Adrenal gland (tissue), 12 donors: ENCODE measurements around the gene CNTN4. TPM values are rescaled to one million over a fixed set of nuclear protein-coding genes. Genes with fewer than 3 reads are reported as not detected.

ENCODE experiments used
- DNase-seq, 7 donors: peaks; one replicate each; pipeline ENCODE4 v3.0.0-alpha.2; 2019 to 2020
- H3K27ac ChIP-seq, 5 donors: fragments of 200-600 bp; sonication (generic) in 4 of 5; 1 replicate in 3 of 5; 2 replicates in 2 of 5; pipeline versions ENCODE4 v1.5.1 to v1.8.0; 2016 to 2020; ENCODE audit warnings: mild to moderate bottlenecking in 1 of 5
- H3K27me3 ChIP-seq: fragments of 200-600 bp; 2 replicates; pipeline ENCODE4 v1.8.0; 2021
- H3K36me3 ChIP-seq, 2 donors: fragments of 200-600 bp; replicated peaks in 1 of 2; 1 replicate in 1 of 2; 2 replicates in 1 of 2; pipeline versions ENCODE4 v1.5.1 to v1.8.0; 2018 to 2022
- H3K4me1 ChIP-seq, 2 donors: fragments of 200-600 bp; replicated peaks in 1 of 2; 1 replicate in 1 of 2; 2 replicates in 1 of 2; pipeline versions ENCODE4 v1.5.1 to v1.8.0; 2018 to 2021
- H3K4me3 ChIP-seq, 4 donors: fragments of 200-600 bp; sonication (generic) in 3 of 4; one replicate each; pipeline ENCODE4 v1.5.1; 2016 to 2018
- H3K9me3 ChIP-seq, 3 donors: fragments of 200-600 bp; sonication (generic) in 1 of 3; replicated peaks in 1 of 3; 1 replicate in 2 of 3; 2 replicates in 1 of 3; pipeline versions ENCODE4 v1.5.1 to v1.8.0; 2016 to 2021
- POLR2A ChIP-seq, 2 donors: fragments of 450-650 bp; IDR thresholded peaks; one replicate each; pipeline ENCODE4 v1.6.1; 2017; ENCODE audit warnings: antibody characterized with exemption in 2 of 2, mild to moderate bottlenecking in 2 of 2, moderate library complexity in 1 of 2
- WGBS, 4 donors: extraction: QIAGEN DNeasy Blood & Tissue Kit in 2 of 4; methylation state at CpG; one replicate each; pipeline versions ENCODE4 v1.1.5 to v1.1.7; 2013 to 2017; 5-methylcytosine and 5-hydroxymethylcytosine counted together
- intact Hi-C, 2 donors: fragments of 100-400 bp; cut with DNase I; formaldehyde crosslinking; loops; one replicate each; pipeline versions ENCODE4 v1.14.1 to v1.15.0; 2022 to 2023
- polyA plus RNA-seq, 3 donors: library from polyadenylated mRNA; stranded (reverse); fragments of 200-250 nt in 2 of 3; fragments of 350-450 nt in 1 of 3; fragmentation: Illumina TruSeq in 1 of 3; extraction: RNeasy Lipid Tissue Mini Kit (QIAGEN cat#74804) in 1 of 3; gene quantifications; one replicate each; pipeline ENCODE4 v1.2.3, GENCODE V29; 2013 to 2014
- total RNA-seq, 9 donors: library from RNA; depleted of rRNA in 4 of 9; stranded (reverse); fragments of >200 nt in 4 of 9; fragments of 120-200 nt in 1 of 9; fragmentation: NEBNext Ultra II Directional in 1 of 9; extraction: Animal tissue kit (Norgen Biotek cat#: 25700) in 1 of 9; gene quantifications; one replicate each; pipeline versions ENCODE4 v1.1.0 to v1.2.4, GENCODE V29; 2013 to 2023
- TF ChIP-seq, protein P1 (sequence below), 6 experiments: fragments of 450-650 bp in 4 of 6; fragments of 200-600 bp in 2 of 6; sonication (generic) in 1 of 6; IDR thresholded peaks; 1 replicate in 5 of 6; 2 replicates in 1 of 6; pipeline versions ENCODE4 v1.5.1 to v1.8.0; 2016 to 2021; ENCODE audit warnings: antibody characterized with exemption in 6 of 6, mild to moderate bottlenecking in 2 of 6, moderate library complexity in 1 of 6
- donor health status: healthy with polysubstance abuse.
- donor health status: Bipolar disorder and iron deficiency.
- donor health status: DM: yes; HTN: yes; CAD: no.
- donor health status: DM: no; HTN: no; CAD: no.
- donor health status: DM: no; HTN: no; CAD: no.
- donor health status: DM: yes; HTN: yes; CAD: no.

The CNTN4 gene
- total and polyA plus RNA-seq, 12 donors, result 0.17 to 9.2 (median 1.6) TPM

DNA sequence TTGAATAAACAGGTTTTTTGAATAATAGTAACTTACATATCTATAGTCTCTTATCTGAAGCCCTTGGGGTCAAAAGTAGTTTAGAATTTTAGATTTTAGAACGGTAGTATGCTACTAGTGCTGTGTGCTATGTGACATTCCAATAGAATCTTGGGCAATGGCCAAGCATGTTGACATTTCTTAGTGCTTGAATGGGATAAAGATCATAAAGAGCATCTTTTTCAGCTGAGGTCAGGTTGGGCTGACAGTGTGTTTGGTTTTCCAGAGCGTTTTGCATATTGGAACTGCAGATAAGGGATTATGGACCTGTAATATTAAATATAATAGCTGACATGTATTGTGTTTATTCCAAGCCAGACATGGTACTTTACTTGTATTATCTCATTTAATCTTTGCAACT is 32.1 kb downstream of the CNTN4 start:
- Histone ChIP-seq H3K36me3 (no peaks in the 10 kb centered on the region), H3K27me3 (no peaks in the 10 kb centered on the region), H3K27ac (no peak overlapping the region), H3K9me3 (no peaks in the 10 kb centered on the region), H3K4me3 (no peak overlapping the region), H3K4me1 (no peaks in the 10 kb centered on the region)
- intact Hi-C loops, result no loop called here
- no peak for DNase-seq
- TF ChIP-seq POLR2A (IDR thresholded peaks at IDR 0.05), result no peak
- TF ChIP-seq, protein P1, sequence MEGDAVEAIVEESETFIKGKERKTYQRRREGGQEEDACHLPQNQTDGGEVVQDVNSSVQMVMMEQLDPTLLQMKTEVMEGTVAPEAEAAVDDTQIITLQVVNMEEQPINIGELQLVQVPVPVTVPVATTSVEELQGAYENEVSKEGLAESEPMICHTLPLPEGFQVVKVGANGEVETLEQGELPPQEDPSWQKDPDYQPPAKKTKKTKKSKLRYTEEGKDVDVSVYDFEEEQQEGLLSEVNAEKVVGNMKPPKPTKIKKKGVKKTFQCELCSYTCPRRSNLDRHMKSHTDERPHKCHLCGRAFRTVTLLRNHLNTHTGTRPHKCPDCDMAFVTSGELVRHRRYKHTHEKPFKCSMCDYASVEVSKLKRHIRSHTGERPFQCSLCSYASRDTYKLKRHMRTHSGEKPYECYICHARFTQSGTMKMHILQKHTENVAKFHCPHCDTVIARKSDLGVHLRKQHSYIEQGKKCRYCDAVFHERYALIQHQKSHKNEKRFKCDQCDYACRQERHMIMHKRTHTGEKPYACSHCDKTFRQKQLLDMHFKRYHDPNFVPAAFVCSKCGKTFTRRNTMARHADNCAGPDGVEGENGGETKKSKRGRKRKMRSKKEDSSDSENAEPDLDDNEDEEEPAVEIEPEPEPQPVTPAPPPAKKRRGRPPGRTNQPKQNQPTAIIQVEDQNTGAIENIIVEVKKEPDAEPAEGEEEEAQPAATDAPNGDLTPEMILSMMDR (IDR thresholded peaks at IDR 0.05), result no peak
- 45 to 56% (median 48%) methylated on average over 2 of the region's 2 CpGs for WGBS, 4 donors

DNA sequence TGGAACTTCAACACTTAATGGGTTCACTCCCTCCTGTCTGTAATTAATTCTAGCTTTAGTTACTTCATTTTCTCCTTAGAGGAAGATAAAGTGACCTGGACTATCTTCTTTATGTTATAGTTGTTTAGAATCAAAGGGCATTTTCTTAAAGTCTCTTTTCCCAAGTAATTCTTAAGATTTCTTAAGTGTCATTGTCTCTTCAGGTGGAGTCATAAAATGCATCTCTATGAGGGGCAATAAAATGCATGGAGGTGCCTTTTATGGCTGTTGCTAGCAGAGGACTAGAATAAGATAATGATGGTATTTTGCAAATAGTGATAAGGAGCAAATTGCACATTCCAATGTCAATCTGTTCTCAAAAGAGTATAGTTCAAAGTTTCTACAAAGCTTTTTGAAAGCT is 34.5 kb downstream of the CNTN4 start:
- TF ChIP-seq, protein P1 (IDR thresholded peaks at IDR 0.05), result no peak
- no peak for TF ChIP-seq POLR2A (IDR thresholded peaks at IDR 0.05)
- Histone ChIP-seq H3K36me3 (no peaks in the 10 kb centered on the region), H3K4me1 (no peaks in the 10 kb centered on the region), H3K9me3 (no peaks in the 10 kb centered on the region), H3K27me3 (no peaks in the 10 kb centered on the region), H3K27ac (no peak overlapping the region), H3K4me3 (no peak overlapping the region)
- DNase-seq, result no peak
- intact Hi-C loops, result no loop called here

DNA sequence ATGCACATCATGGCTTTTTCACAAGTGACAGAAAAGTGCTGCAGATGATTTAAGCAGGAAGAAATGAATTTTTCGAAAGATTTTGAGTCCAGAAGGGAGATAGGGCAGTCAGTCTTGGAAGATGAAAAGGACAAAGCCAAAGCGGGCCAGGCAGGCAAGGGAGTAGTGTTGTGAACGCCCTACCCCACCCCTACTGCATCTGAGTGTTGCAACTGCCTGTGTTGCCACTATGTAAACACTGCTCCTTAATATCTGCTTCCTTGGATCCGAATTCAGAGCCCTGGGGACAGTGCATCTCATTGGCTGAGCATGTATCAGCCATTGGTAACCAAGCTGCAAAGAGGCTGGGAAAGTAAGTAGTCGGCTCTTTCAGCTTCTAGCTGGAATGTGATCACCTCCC is 39.0 kb downstream of the CNTN4 start:
- DNase-seq, result no peak
- Histone ChIP-seq H3K9me3 (no peaks in the 10 kb centered on the region), H3K4me1 (no peaks in the 10 kb centered on the region), H3K27ac (no peak overlapping the region), H3K4me3 (no peak overlapping the region), H3K36me3 (no peaks in the 10 kb centered on the region), H3K27me3 (no peaks in the 10 kb centered on the region)
- TF ChIP-seq, protein P1 (IDR thresholded peaks at IDR 0.05), result no peak
- TF ChIP-seq POLR2A (IDR thresholded peaks at IDR 0.05), result no peak
- intact Hi-C loops, result no loop called here
- 69 to 78% (median 73%) methylated on average over 5 of the region's 5 CpGs for WGBS, 4 donors

DNA sequence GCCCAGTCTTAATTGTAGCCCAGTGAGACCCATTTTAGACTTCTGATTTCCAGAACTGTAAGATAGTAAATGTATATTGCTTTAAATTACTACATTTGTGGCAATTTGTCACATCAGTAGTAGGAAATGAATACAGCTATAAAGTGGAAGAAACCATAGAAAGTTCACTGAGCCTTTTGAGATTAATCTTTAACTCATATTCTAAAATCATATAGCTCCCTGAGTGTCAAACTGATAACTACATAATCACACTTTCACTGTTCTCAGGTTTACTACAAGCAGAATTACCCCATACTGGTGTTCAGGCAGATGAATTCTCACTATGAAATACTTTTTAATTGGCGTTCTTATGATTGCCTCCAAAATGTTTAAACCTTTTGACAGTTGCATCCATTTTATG is 42.8 kb downstream of the CNTN4 start:
- H3K4me3 ChIP-seq, result no peak overlapping the region
- intact Hi-C loops, result no loop called here
- 70 to 89% (median 81%) methylated on average over 1 of the region's 1 CpG for WGBS, 4 donors
- H3K4me1 ChIP-seq, result no peaks in the 10 kb centered on the region
- no peaks in the 10 kb centered on the region for H3K9me3 ChIP-seq
- no peak for DNase-seq
- no peak for TF ChIP-seq POLR2A (IDR thresholded peaks at IDR 0.05)
- TF ChIP-seq, protein P1 (IDR thresholded peaks at IDR 0.05), result no peak
- H3K27ac ChIP-seq, result no peak overlapping the region
- H3K36me3 ChIP-seq, result no peaks in the 10 kb centered on the region
- no peaks in the 10 kb centered on the region for H3K27me3 ChIP-seq
